HEK293 (cell line): ENCODE data around the gene OSTF1.

Source experiments
- CTCF ChIA-PET: fragments of 350-600 bp; formaldehyde crosslinking; extraction: SDS; loops from one replicate; lab custom pipeline; 2021; ENCODE audit warnings: antibody characterized with exemption; lab: Yijun Ruan, JAX
- POLR2A ChIA-PET: fragments of 300-600 bp; formaldehyde crosslinking; extraction: SDS; loops from one replicate; lab custom pipeline; 2020; ENCODE audit warnings: antibody characterized with exemption, inconsistent platforms; lab: Yijun Ruan, JAX
- H3K27ac ChIP-seq: fragments of 200-500 bp; sonication (Bioruptor generic); 2 replicates; pipeline ENCODE4 v1.5.1; 2014; ENCODE audit warnings: low read depth, low read length, control low read depth, inconsistent platforms; ENCODE audit errors: extremely low read depth
- H3K36me3 ChIP-seq, 2 experiments: fragments of 200-500 bp in 1 of 2; sonication (Bioruptor generic) in 1 of 2; 1 replicate in 1 of 2; 2 replicates in 1 of 2; pipeline ENCODE4 v1.5.1; 2014 to 2017; ENCODE audit warnings: inconsistent platforms in 2 of 2, low read length in 2 of 2; ENCODE audit not compliant: control insufficient read depth in 2 of 2, insufficient read depth in 1 of 2
- H3K4me1 ChIP-seq: fragments of 200-500 bp; sonication (Bioruptor generic); 2 replicates; pipeline ENCODE4 v1.5.1; 2014; ENCODE audit warnings: mild to moderate bottlenecking, low read length, inconsistent platforms; ENCODE audit not compliant: control insufficient read depth, insufficient read depth
- H3K4me3 ChIP-seq: 2 replicates; pipeline ENCODE4 v1.5.1; 2011; ENCODE audit warnings: low read depth, mild to moderate bottlenecking, control low read depth, low read length, moderate library complexity
- H3K9me3 ChIP-seq: fragments of 200-500 bp; sonication (Bioruptor generic); 2 replicates; pipeline ENCODE4 v1.5.1; 2014; ENCODE audit warnings: low read depth, low read length, inconsistent platforms; ENCODE audit not compliant: control insufficient read depth, insufficient read depth
- GLIS1 ChIP-seq: fragments of 450-650 bp; formaldehyde crosslinking; IDR thresholded peaks from 2 replicates; pipeline ENCODE4 v1.5.1; 2016; ENCODE audit warnings: missing biosample characterization, missing genetic modification characterization
- GLIS2 ChIP-seq: fragments of 450-650 bp; formaldehyde crosslinking; IDR thresholded peaks from 2 replicates; pipeline ENCODE4 v1.5.1; 2016; ENCODE audit warnings: missing biosample characterization, missing genetic modification characterization
- OVOL3 ChIP-seq: fragments of 450-650 bp; formaldehyde crosslinking; IDR thresholded peaks from 2 replicates; pipeline ENCODE4 v1.5.1; 2016; ENCODE audit warnings: missing biosample characterization, missing genetic modification characterization
- SP3 ChIP-seq: fragments of 450-650 bp; formaldehyde crosslinking; IDR thresholded peaks from 2 replicates; pipeline ENCODE4 v1.5.1; 2016; ENCODE audit warnings: missing biosample characterization, missing genetic modification characterization
- TCF7L2 ChIP-seq: IDR thresholded peaks from 2 replicates; pipeline ENCODE4 v1.6.1; 2011; ENCODE audit warnings: low read depth, mild to moderate bottlenecking, inconsistent platforms, low read length, moderate library complexity, borderline replicate concordance
- ZBTB1 ChIP-seq: fragments of 450-650 bp; formaldehyde crosslinking; IDR thresholded peaks from 2 replicates; pipeline ENCODE4 v1.5.1; 2016; ENCODE audit warnings: missing biosample characterization, missing genetic modification characterization
- ZBTB17 ChIP-seq: fragments of 450-650 bp; formaldehyde crosslinking; IDR thresholded peaks from 2 replicates; pipeline ENCODE4 v1.5.1; 2016; ENCODE audit warnings: missing biosample characterization, missing genetic modification characterization
- ZBTB48 ChIP-seq: fragments of 450-650 bp; formaldehyde crosslinking; IDR thresholded peaks from 2 replicates; pipeline ENCODE4 v1.5.1; 2016; ENCODE audit warnings: missing biosample characterization, missing genetic modification characterization
- ZNF214 ChIP-seq: fragments of 450-650 bp; formaldehyde crosslinking; IDR thresholded peaks from 2 replicates; pipeline ENCODE4 v1.5.1; 2017; ENCODE audit warnings: missing biosample characterization, mild to moderate bottlenecking, missing genetic modification characterization, borderline replicate concordance
- ZNF221 ChIP-seq: fragments of 450-650 bp; formaldehyde crosslinking; IDR thresholded peaks from 2 replicates; pipeline ENCODE4 v1.5.1; 2017; ENCODE audit warnings: missing biosample characterization, missing genetic modification characterization, borderline replicate concordance
- ZNF24 ChIP-seq: fragments of 450-650 bp; formaldehyde crosslinking; IDR thresholded peaks from 2 replicates; pipeline ENCODE4 v1.5.1; 2016; ENCODE audit warnings: missing biosample characterization, missing genetic modification characterization
- ZNF341 ChIP-seq: fragments of 450-650 bp; formaldehyde crosslinking; IDR thresholded peaks from 2 replicates; pipeline ENCODE4; 2016; ENCODE audit warnings: low read depth, missing biosample characterization, missing genetic modification characterization
- ZNF426 ChIP-seq: fragments of 450-650 bp; formaldehyde crosslinking; IDR thresholded peaks from 2 replicates; pipeline ENCODE4 v1.5.1; 2017; ENCODE audit warnings: missing biosample characterization, missing genetic modification characterization, mild to moderate bottlenecking, inconsistent platforms, moderate library complexity
- ZNF48 ChIP-seq: fragments of 450-650 bp; formaldehyde crosslinking; IDR thresholded peaks from 2 replicates; pipeline ENCODE4 v1.5.1; 2016; ENCODE audit warnings: missing biosample characterization, missing genetic modification characterization
- ZNF544 ChIP-seq: fragments of 450-650 bp; formaldehyde crosslinking; IDR thresholded peaks from 2 replicates; pipeline ENCODE4 v1.5.0; 2017; ENCODE audit warnings: missing biosample characterization, missing genetic modification characterization
- ZNF549 ChIP-seq: fragments of 450-650 bp; IDR thresholded peaks from 2 replicates; pipeline ENCODE4 v1.5.1; 2018; ENCODE audit warnings: missing biosample characterization, missing genetic modification characterization, mild to moderate bottlenecking, inconsistent platforms, moderate library complexity
- ZNF558 ChIP-seq: fragments of 450-650 bp; formaldehyde crosslinking; IDR thresholded peaks from 2 replicates; pipeline ENCODE4 v1.5.1; 2016; ENCODE audit warnings: missing biosample characterization, missing genetic modification characterization
- ZNF621 ChIP-seq: fragments of 450-650 bp; formaldehyde crosslinking; IDR thresholded peaks from 2 replicates; pipeline ENCODE4 v1.5.1; 2017; ENCODE audit warnings: missing biosample characterization, missing genetic modification characterization
- ZNF623 ChIP-seq: fragments of 450-650 bp; formaldehyde crosslinking; IDR thresholded peaks from 2 replicates; pipeline ENCODE4 v1.5.1; 2016; ENCODE audit warnings: missing biosample characterization, missing genetic modification characterization
- ZNF654 ChIP-seq: fragments of 450-650 bp; formaldehyde crosslinking; IDR thresholded peaks from 2 replicates; pipeline ENCODE4 v1.5.1; 2016; ENCODE audit warnings: low read depth, missing biosample characterization, missing genetic modification characterization
- ZNF677 ChIP-seq: fragments of 450-650 bp; IDR thresholded peaks from 2 replicates; pipeline ENCODE4 v1.5.0; 2018; ENCODE audit warnings: missing biosample characterization, mild to moderate bottlenecking, missing genetic modification characterization, moderate library complexity
- ZNF707 ChIP-seq: fragments of 450-650 bp; formaldehyde crosslinking; IDR thresholded peaks from 2 replicates; pipeline ENCODE4 v1.5.1; 2016; ENCODE audit warnings: missing biosample characterization, missing genetic modification characterization
- ZNF76 ChIP-seq: fragments of 450-650 bp; formaldehyde crosslinking; IDR thresholded peaks from 2 replicates; pipeline ENCODE4; 2016; ENCODE audit warnings: low read depth, missing biosample characterization, missing genetic modification characterization, borderline replicate concordance
- ZNF768 ChIP-seq: fragments of 450-650 bp; formaldehyde crosslinking; IDR thresholded peaks from 2 replicates; pipeline ENCODE4 v1.5.1; 2018; ENCODE audit warnings: missing biosample characterization, mild to moderate bottlenecking, missing genetic modification characterization
- ZNF777 ChIP-seq: fragments of 450-650 bp; formaldehyde crosslinking; IDR thresholded peaks from 2 replicates; pipeline ENCODE4 v1.5.1; 2017; ENCODE audit warnings: missing biosample characterization, missing genetic modification characterization, borderline replicate concordance
- ZNF791 ChIP-seq: fragments of 450-650 bp; formaldehyde crosslinking; IDR thresholded peaks from 2 replicates; pipeline ENCODE4 v1.5.1; 2016; ENCODE audit warnings: missing biosample characterization, missing genetic modification characterization
- TF ChIP-seq, protein P1 (sequence below): fragments of 450-650 bp; formaldehyde crosslinking; IDR thresholded peaks from 2 replicates; pipeline ENCODE4 v1.5.1; 2016; ENCODE audit warnings: missing biosample characterization, missing genetic modification characterization

Gene OSTF1

DNA sequence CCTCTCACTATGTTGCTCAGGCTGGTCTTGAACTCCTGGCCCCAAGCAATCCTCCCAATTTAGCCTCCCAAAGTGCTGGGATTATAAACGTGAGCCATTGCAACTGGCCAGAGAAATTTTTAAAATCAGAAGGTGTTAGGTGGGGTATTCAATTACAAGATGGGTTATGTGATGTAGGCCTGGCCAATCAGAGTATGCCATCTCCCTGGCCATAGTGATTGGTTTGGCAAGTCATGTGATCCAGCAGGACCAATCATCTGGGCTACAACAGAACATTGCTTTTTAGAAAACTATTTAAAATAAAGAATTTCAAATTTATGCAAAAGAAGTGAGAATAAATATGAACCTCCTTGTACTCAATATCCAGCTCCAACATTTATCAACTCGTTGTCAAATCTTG lies 22.8 kb upstream of the OSTF1 start:
- Histone ChIP-seq H3K4me3 (no peak overlapping the region), H3K36me3 (peaks cover 0 to 4% of the 10 kb centered on the region in 2 experiments; a peak in 1 of 3 replicates), H3K4me1 (no peaks in the 10 kb centered on the region), H3K9me3 (no peaks in the 10 kb centered on the region), H3K27ac (no peak overlapping the region)
- CTCF ChIA-PET, result interaction anchor here (0.8 to 1.8 kb wide), 2 partner anchors 11 to 288 kb away, joined by 5 read pairs; no protein-coding TSS in a partner anchor
- no peak for TF ChIP-seq ZNF777
- TF ChIP-seq, protein P1, sequence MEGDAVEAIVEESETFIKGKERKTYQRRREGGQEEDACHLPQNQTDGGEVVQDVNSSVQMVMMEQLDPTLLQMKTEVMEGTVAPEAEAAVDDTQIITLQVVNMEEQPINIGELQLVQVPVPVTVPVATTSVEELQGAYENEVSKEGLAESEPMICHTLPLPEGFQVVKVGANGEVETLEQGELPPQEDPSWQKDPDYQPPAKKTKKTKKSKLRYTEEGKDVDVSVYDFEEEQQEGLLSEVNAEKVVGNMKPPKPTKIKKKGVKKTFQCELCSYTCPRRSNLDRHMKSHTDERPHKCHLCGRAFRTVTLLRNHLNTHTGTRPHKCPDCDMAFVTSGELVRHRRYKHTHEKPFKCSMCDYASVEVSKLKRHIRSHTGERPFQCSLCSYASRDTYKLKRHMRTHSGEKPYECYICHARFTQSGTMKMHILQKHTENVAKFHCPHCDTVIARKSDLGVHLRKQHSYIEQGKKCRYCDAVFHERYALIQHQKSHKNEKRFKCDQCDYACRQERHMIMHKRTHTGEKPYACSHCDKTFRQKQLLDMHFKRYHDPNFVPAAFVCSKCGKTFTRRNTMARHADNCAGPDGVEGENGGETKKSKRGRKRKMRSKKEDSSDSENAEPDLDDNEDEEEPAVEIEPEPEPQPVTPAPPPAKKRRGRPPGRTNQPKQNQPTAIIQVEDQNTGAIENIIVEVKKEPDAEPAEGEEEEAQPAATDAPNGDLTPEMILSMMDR (tag by site-specific recombination), result no peak
- TF ChIP-seq ZNF549 (tag by site-specific recombination), result no peak
- no peak for TF ChIP-seq ZNF558
- TF ChIP-seq ZNF654 (tag by site-specific recombination), result no peak
- TF ChIP-seq GLIS2 (tag by site-specific recombination), result no peak
- TF ChIP-seq TCF7L2, result no peak
- TF ChIP-seq SP3 (tag by site-specific recombination), result no peak
- no peak for TF ChIP-seq ZBTB1 (tag by site-specific recombination)
- no peak for TF ChIP-seq ZNF214
- TF ChIP-seq ZNF24 (tag by site-specific recombination), result no peak
- TF ChIP-seq ZBTB17 (tag by site-specific recombination), result no peak
- no peak for TF ChIP-seq ZNF544 (tag by site-specific recombination)
- TF ChIP-seq ZBTB48 (tag by site-specific recombination), result no peak
- no peak for TF ChIP-seq GLIS1 (tag by site-specific recombination)
- POLR2A ChIA-PET, result no interaction called here

DNA sequence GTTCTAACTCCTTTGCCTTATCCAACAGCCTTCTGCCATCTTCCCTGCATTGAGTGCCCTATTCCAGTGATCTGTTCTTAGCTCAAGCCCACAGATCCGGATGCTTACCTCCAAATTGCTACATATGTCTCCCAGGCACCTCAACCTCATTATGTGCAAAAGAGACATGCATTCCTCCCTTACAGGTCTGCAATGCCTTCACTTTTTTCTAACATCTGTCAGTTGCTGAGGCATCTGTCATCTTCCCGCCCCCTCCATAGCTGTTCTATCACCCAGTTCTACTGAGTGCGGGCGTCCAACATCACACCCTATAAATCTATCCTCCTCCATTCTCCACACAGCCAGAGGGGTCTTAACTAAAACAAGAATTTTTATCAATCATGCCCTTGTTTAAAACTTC lies 20.4 kb upstream of the OSTF1 start:
- Histone ChIP-seq H3K9me3 (no peaks in the 10 kb centered on the region), H3K36me3 (no peaks in the 10 kb centered on the region), H3K4me1 (no peaks in the 10 kb centered on the region), H3K4me3 (no peak overlapping the region), H3K27ac (no peak overlapping the region)
- TF ChIP-seq ZNF707 (no peak), ZNF48 (tag by site-specific recombination) (no peak), ZNF677 (tag by site-specific recombination) (no peak), ZNF768 (tag by site-specific recombination) (no peak), ZNF341 (tag by site-specific recombination) (no peak), ZNF621 (tag by site-specific recombination) (no peak), ZNF791 (tag by site-specific recombination) (no peak), OVOL3 (tag by site-specific recombination) (no peak), ZNF221 (no peak), ZNF558 (no peak), ZNF426 (no peak), ZNF623 (tag by site-specific recombination) (no peak), ZNF76 (tag by site-specific recombination) (no peak)
- ChIA-PET POLR2A (no interaction called here), CTCF (interaction anchor here (1.1 to 2.4 kb wide), 5 partner anchors 8 to 295 kb away, joined by 3 to 8 read pairs (median 6); no protein-coding TSS in a partner anchor)
